HTERT RPE-1 (cell line): Measurements from ENCODE around the gene EYA3.

Source experiments
- in situ Hi-C: fragments of 300-500 bp; cut with MboI; formaldehyde crosslinking; loops from 4 replicates; pipeline ENCODE4 v1.14.3; 2020; ENCODE audit warnings: low sequenced_read_pairs

EYA3 gene

GRCh38 chr1:27949027-27949426 lies 139.4 kb downstream of the EYA3 start:
- in situ Hi-C loops = no loop called here

- in situ Hi-C loops = no loop called here
These were observed 143.4 kb downstream of the EYA3 start for GRCh38 chr1:27945020-27945419.

- in situ Hi-C loops = no loop called here
These were observed 146.5 kb downstream of the EYA3 start for GRCh38 chr1:27941671-27942540.

- in situ Hi-C loops = no loop called here
These were observed 147.4 kb downstream of the EYA3 start for GRCh38 chr1:27940870-27941560.

- in situ Hi-C loops = no loop called here
These were observed 148.1 kb downstream of the EYA3 start for GRCh38 chr1:27940297-27940696.

GRCh38 chr1:27938488-27938887 lies 149.9 kb downstream of the EYA3 start:
- in situ Hi-C loops = no loop called here

GRCh38 chr1:27937524-27937836 lies 150.9 kb downstream of the EYA3 start:
- in situ Hi-C loops = no loop called here

- in situ Hi-C loops = no loop called here
These were observed 152.0 kb downstream of the EYA3 start for GRCh38 chr1:27936370-27936769.

- in situ Hi-C loops = no loop called here
These were observed 152.7 kb downstream of the EYA3 start for GRCh38 chr1:27935721-27936120.

- in situ Hi-C loops = no loop called here
These were observed 153.4 kb downstream of the EYA3 start, which contains the start of gene SMPDL3B for GRCh38 chr1:27934818-27935549. Gene SMPDL3B, plus strand, starts transcription at chr1:27935000. Its CDS starts 184 bp downstream, at chr1:27935184.

GRCh38 chr1:27931759-27932158 lies 156.7 kb downstream of the EYA3 start:
- in situ Hi-C loops = no loop called here

GRCh38 chr1:27931184-27931583 lies 157.2 kb downstream of the EYA3 start:
- in situ Hi-C loops = no loop called here

GRCh38 chr1:27928216-27928954 lies 160.0 kb downstream of the EYA3 start:
- in situ Hi-C loops = no loop called here

GRCh38 chr1:27922272-27922671 lies 166.1 kb downstream of the EYA3 start:
- in situ Hi-C loops = no loop called here
